ENCODE measurements around the gene CPM.
A peak's percentile ranks its signal among the peaks of the same experiment; 100 is the strongest.
"Not testable (repeated sequence)": the region's sequence is repeated elsewhere in the genome, so short reads cannot be mapped to it uniquely, and the experiment has no call there.

The CPM gene

GRCh38 chr12:68809190-68810026 is 123.6 kb downstream of the CPM start:
- H3K4me3 ChIP-seq (ENCODE audit: low read depth, low read length), result peak overlapping the region; percentile 90

GRCh38 chr12:68808388-68809189 is 124.4 kb downstream of the CPM start:
- peak overlapping the region; percentile 95 for H3K4me3 ChIP-seq (ENCODE audit: low read depth, low read length)

DNA sequence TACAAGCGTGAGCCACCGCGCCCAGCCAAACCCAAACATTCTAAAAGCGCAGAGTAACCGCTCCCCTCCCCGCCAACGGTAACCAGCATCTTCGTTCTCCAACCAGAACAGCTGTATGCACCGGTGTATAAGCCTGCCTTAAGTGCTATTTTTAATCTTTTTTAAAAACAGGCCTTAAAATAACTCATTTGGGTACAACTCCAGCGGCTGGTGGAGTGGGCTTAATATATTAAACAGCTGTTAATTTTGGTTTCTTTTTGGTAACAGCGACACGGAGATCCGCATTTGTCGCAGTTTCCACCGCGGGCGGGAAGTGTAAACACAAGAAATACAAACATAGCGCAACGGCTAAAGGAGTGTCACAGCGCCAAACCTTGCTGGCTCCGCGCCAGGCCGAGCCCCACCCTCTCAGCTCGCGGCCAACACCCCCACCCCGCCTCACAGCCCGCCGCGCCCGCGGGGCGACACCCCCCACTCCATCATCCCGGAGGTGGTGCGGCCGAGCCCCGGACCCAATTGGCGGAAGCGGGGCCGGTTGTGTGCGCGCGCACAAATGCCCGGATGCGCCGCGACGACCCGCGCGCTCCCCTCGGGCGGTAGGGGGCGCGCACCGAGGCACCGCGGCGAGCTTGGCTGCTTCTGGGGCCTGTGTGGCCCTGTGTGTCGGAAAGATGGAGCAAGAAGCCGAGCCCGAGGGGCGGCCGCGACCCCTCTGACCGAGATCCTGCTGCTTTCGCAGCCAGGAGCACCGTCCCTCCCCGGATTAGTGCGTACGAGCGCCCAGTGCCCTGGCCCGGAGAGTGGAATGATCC is 125.2 kb downstream of the CPM start, which contains the start of gene MDM2:
Gene MDM2, plus strand, starts transcription at position 602 of the 812 bp plus-strand sequence. CDS start 301 bp downstream, outside the sequence.
- peak within 1 kb of the TSS; percentile 95 for H3K4me3 ChIP-seq (ENCODE audit: low read depth, low read length)

- peak overlapping the region; percentile 35 for H3K4me3 ChIP-seq (ENCODE audit: low read depth, low read length)
These were observed 125.7 kb downstream of the CPM start for GRCh38 chr12:68807274-68807575.

DNA sequence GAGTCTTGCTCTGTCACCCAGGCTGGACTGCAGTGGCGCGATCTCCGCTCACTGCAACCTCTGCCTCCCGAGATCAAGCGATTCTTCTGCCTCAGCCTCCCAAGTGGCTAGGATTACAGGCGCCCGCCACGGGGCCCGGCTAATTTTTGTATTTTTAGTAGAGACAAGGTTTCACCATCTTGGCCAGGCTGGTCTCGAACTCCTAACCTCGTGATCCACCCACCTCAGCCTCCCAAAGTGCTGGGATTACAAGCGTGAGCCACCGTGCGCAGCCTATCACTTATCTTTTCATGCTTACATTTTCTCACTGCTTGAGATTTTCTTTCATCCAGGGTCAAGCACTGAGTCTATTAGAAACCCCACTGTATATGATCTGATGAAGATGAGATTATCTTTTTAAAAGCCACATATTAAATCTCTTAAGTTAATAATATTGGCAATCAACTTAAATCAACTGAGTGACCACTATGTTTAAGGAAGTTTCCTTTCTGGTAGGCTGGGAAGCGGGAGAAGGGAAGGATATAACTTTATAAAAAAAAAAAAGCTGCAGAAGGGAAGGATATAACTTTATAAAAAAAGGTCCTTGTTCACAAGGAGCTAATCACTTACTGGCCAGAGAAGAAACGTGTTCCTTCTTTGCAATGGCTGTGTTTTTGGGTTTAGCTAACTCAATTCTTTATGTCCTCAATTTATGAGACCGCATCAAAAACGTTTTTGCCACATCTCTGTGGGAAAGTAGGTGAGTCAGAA is 126.3 kb downstream of the CPM start:
- no peak overlapping the region for H3K4me3 ChIP-seq (ENCODE audit: low read depth, low read length)

DNA sequence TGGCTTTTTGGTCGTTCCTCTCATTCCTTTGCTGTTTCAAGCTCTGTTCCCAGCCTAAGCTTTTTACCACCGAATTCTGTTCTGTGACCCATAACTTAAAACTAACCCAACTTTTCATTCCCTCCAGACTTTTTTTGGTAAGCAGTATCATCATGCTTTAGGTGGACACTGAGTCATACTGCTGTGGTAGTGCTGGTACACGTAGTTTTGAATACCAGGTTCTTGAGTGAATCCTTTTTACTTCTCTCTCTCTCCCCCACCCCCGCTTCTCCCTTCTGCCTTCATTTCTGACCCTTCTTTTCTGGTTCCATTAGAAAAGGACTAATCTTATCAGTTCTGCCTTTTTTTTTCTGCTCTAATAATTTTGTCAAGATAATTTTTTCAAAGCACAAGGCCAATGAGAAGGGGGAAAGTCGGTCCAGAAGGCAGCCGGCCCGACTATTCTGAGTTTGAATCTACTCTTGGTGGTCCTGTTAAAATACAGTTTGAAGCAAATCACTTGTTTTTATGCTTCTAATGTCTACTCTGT is 127.3 kb downstream of the CPM start:
- no peak overlapping the region for H3K4me3 ChIP-seq (ENCODE audit: low read depth, low read length)

DNA sequence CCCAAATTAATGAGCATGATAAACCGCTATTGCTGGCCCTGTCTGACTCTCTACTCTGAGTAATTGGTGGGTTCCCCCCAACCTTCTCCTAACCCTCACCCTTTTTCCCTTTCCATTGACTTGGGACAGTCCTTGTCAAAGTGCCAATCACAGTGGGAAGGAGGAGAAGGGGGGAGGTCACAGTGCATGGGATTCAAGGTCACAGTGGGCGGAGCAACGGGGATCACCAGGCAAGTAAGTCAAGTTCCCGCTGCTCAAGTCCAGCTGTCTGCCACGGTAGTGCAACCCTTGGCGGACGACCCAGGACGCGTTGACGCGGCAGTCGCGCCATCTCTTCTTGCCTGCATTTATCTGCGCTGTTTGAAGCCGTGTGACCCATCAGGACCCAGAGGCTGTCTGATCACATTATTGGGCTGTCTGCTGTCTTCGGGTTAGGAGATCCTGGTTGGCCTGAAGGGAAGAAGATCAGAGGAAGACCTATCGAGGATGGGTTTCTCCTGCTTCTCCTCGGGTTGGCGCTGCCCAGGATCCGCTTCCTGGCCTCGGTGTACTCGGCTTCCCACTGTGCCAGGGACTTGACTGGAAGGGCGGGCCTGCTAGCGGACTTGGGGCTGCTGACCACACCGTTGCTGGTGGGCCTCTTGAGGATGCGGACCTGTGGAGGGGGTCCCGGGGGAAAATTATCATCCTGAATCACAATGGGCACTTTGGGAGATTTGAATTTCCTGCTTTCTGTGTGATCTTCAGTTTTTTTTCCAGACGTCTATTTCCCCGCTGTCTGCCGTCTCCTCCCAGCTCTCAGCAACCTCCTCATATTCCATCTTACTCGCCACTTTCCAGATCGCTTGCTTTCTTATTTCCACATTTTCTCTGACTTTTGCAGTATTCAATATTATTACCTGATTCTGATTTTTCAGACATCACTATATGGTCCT is 128.0 kb downstream of the CPM start:
- no peak overlapping the region for H3K4me3 ChIP-seq (ENCODE audit: low read depth, low read length)

GRCh38 chr12:68803948-68804656 is 128.9 kb downstream of the CPM start:
- H3K4me3 ChIP-seq (ENCODE audit: low read depth, low read length), result no peak overlapping the region

DNA sequence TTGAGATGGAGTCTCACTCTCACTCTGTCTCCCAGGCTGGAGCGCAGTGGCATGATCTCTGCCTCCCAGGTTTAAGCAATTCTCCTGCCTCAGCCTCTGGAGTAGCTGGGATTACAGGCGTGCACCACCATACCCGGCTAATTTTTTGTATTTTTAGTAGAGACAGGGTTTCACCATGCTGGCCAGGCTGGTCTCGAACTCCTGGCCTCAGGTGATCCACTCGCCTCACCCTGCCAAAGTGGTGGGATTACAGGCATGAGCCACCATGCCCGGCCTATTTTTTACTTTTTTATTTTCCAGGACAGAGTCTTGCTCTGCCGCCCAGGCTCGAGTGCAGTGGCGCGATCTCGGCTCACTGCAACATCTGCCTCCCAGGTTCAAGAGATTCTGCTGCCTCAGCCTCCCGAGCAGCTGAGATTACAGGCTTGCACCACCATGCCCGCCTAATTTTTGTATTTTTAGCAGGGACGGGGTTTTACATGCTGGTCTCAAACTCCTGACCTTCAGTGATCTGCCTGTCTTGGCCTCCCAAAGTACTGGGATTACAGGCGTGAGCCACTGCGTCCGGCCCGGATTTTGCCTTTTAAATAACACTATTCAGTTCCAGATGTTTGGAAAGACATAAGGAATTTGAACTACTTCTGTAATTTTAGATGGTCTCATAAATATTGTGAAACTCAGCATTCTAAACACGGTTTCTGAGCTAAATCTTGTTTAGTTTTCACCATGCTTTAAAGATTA is 129.9 kb downstream of the CPM start:
- not testable (repeated sequence) for H3K4me3 ChIP-seq (ENCODE audit: low read depth, low read length)

DNA sequence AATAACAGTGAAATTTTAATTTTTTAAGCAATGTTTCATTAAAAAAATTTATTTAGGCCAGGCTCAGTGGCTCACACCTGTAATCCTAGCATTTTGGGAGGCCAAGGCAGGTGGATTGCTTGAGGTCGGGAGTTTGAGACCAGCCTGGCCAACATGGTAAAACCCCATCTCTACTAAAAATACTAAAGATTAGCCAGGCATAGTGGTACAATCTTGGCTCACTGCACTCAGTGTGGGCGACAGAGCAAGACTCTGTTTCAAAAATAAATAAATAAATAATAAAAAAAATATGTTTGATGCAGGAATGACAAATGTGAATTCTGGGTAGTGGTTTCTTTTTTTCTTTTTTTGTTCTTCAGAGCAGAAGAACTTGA is 130.6 kb downstream of the CPM start:
- not testable (repeated sequence) for H3K4me3 ChIP-seq (ENCODE audit: low read depth, low read length)

Measured in iPS-11a (cell line).